K562 (cell line): ENCODE results near the gene SERGEF. TPM values are rescaled to one million over a fixed set of nuclear protein-coding genes. Genes with fewer than 3 reads are reported as not detected.

Experiments
- RREB1 ChIP-seq: fragments of 250-450 bp; sonication (Bioruptor Pico); IDR thresholded peaks from 2 replicates; pipeline ENCODE4 v1.4.0; 2020
- ZMIZ1 ChIP-seq, 2 experiments: fragments of 150-350 bp in 1 of 2; IDR thresholded peaks; 2 replicates each; pipeline ENCODE4 v1.6.1; 2012 to 2016; ENCODE audit warnings: low read depth in 2 of 2, low read length in 2 of 2, mild to moderate bottlenecking in 1 of 2, moderate library complexity in 1 of 2
- polyA plus RNA-seq, 8 experiments: library from polyadenylated mRNA; depleted of rRNA in 4 of 8; stranded (reverse) in 5 of 8; unstranded in 3 of 8; fragments of >200 nt; fragmentation: Nextera tagmentation in 2 of 8; fragmentation: Illumina TruSeq in 1 of 8; extraction: Ambion mirVana in 2 of 8; extraction: Trizol in 1 of 8; gene quantifications; 2 replicates each; pipeline versions ENCODE4 v1.2.1 to v1.2.3, GENCODE V29; 2011 to 2014; ENCODE audit warnings: inconsistent platforms in 1 of 8, missing spikeins in 1 of 8
- total RNA-seq, 7 experiments: library from RNA; depleted of rRNA in 6 of 7; stranded (reverse); fragments of >200 nt in 6 of 7; fragmentation: Illumina TruSeq in 2 of 7; extraction: Trizol in 2 of 7; gene quantifications; 2 replicates each; pipeline versions ENCODE4 v1.2.1 to v1.2.3, GENCODE V29; 2011 to 2021; ENCODE audit warnings: low replicate concordance in 1 of 7

SERGEF gene
- total and polyA plus RNA-seq, 9 of the 15 experiments (the other 6 are each of a cell fraction or from before 2014, with no cell fraction given) = 10.2 to 28.0 (median 19.9) TPM

GRCh38 chr11:17740649-17741235, 272.1 kb downstream of the SERGEF start (continued):
- TF ChIP-seq RREB1 (CRISPR knock-in tag) (no peak), ZMIZ1 (IDR thresholded peaks at IDR 0.05; ENCODE audit: low read depth in 2 of 2, low read length in 2 of 2) (no peak)
